GM19395 (cell line): Measurements from ENCODE around the gene FAM13B.
"Not testable (repeated sequence)": the region's sequence is repeated elsewhere in the genome, so short reads cannot be mapped to it uniquely, and the experiment has no call there.

Experiments
- ATAC-seq: cut with Tn5 transposase; IDR thresholded peaks from one replicate; pipeline ENCODE4 v1.9.1; 2021; ENCODE audit warnings: mild to moderate bottlenecking, moderate library complexity; ENCODE audit not compliant: unreplicated experiment

FAM13B gene

GRCh38 chr5:137989419-137989818, 43.5 kb downstream of the FAM13B start:
- ATAC-seq = no peak

GRCh38 chr5:137975208-137975607, 57.7 kb downstream of the FAM13B start:
- no peak for ATAC-seq

- not testable (repeated sequence) for ATAC-seq
Observed at GRCh38 chr5:137970384-137970783, 62.5 kb downstream of the FAM13B start.

- ATAC-seq = no peak
Observed at GRCh38 chr5:137960819-137961218, 72.1 kb downstream of the FAM13B start.

GRCh38 chr5:137960141-137960540, 72.7 kb downstream of the FAM13B start:
- ATAC-seq = no peak

GRCh38 chr5:137959488-137959887, 73.4 kb downstream of the FAM13B start:
- ATAC-seq = no peak

GRCh38 chr5:137957948-137958347, 74.9 kb downstream of the FAM13B start:
- no peak for ATAC-seq

- no peak for ATAC-seq
Observed at GRCh38 chr5:137954131-137954879, 78.6 kb downstream of the FAM13B start.

GRCh38 chr5:137945825-137946224, 87.1 kb downstream of the FAM13B start:
- ATAC-seq = no peak

- not testable (repeated sequence) for ATAC-seq
Observed at GRCh38 chr5:137944280-137944679, 88.6 kb downstream of the FAM13B start.

GRCh38 chr5:137939331-137939730, 93.5 kb downstream of the FAM13B start:
- no peak for ATAC-seq

GRCh38 chr5:137938751-137939143, 94.1 kb downstream of the FAM13B start:
- no peak for ATAC-seq

- ATAC-seq = no peak
Observed at GRCh38 chr5:137937994-137938750, 94.7 kb downstream of the FAM13B start.

- ATAC-seq = no peak
Observed at GRCh38 chr5:137935694-137936093, 97.2 kb downstream of the FAM13B start.

- no peak for ATAC-seq
Observed at GRCh38 chr5:137935190-137935589, 97.7 kb downstream of the FAM13B start.

- no peak for ATAC-seq
Observed at GRCh38 chr5:137933491-137933911, 99.4 kb downstream of the FAM13B start.

- ATAC-seq = no peak
Observed at GRCh38 chr5:137932800-137933199, 100.1 kb downstream of the FAM13B start.

GRCh38 chr5:137923856-137924255, 109.0 kb downstream of the FAM13B start:
- no peak for ATAC-seq

GRCh38 chr5:137921931-137922330, 110.9 kb downstream of the FAM13B start:
- no peak for ATAC-seq

- ATAC-seq = no peak
Observed at GRCh38 chr5:137916923-137917322, 116.0 kb downstream of the FAM13B start.

GRCh38 chr5:137914758-137915157, 118.1 kb downstream of the FAM13B start:
- ATAC-seq = no peak

GRCh38 chr5:137902408-137903133, 130.3 kb downstream of the FAM13B start:
- no peak for ATAC-seq
